Middle frontal gyrus (tissue), 1 donor: ENCODE measurements around the gene OTOG.

Experiments used
- DNase-seq: peaks from one replicate; pipeline ENCODE4 v3.0.0-alpha.2; 2015; ENCODE audit warnings: low spot score; ENCODE audit errors: extremely low spot score

OTOG gene

GRCh38 chr11:17581036-17581731 is 34.1 kb downstream of the OTOG start:
- no peak for DNase-seq

GRCh38 chr11:17581732-17582053 is 34.6 kb downstream of the OTOG start:
- no peak for DNase-seq

GRCh38 chr11:17585911-17586695 is 39.0 kb downstream of the OTOG start:
- DNase-seq = no peak

GRCh38 chr11:17588166-17588565 is 41.1 kb downstream of the OTOG start:
- no peak for DNase-seq

GRCh38 chr11:17588721-17589120 is 41.7 kb downstream of the OTOG start:
- no peak for DNase-seq

GRCh38 chr11:17590463-17590862 is 43.4 kb downstream of the OTOG start:
- DNase-seq = no peak

GRCh38 chr11:17591293-17591692 is 44.2 kb downstream of the OTOG start:
- no peak for DNase-seq

- no peak for DNase-seq
Measured at GRCh38 chr11:17593466-17594245, 46.6 kb downstream of the OTOG start.

- no peak for DNase-seq
Measured at GRCh38 chr11:17594686-17595192, 47.7 kb downstream of the OTOG start.

GRCh38 chr11:17595526-17596309 is 48.7 kb downstream of the OTOG start:
- DNase-seq = no peak

GRCh38 chr11:17596310-17596669 is 49.2 kb downstream of the OTOG start:
- DNase-seq = no peak

- no peak for DNase-seq
Measured at GRCh38 chr11:17596711-17597110, 49.7 kb downstream of the OTOG start.

GRCh38 chr11:17597770-17598169 is 50.7 kb downstream of the OTOG start:
- DNase-seq = no peak

- DNase-seq = peak; percentile 59
Measured at GRCh38 chr11:17598700-17599459, 51.8 kb downstream of the OTOG start.

GRCh38 chr11:17599460-17599925 is 52.4 kb downstream of the OTOG start:
- DNase-seq = no peak

- DNase-seq = no peak
Measured at GRCh38 chr11:17600316-17601255, 53.5 kb downstream of the OTOG start.

GRCh38 chr11:17601256-17601671 is 54.2 kb downstream of the OTOG start:
- DNase-seq = no peak

- DNase-seq = no peak
Measured at GRCh38 chr11:17601676-17602075, 54.6 kb downstream of the OTOG start.
